SK-N-SH (cell line): Measurements from ENCODE around the gene DOCK8. TPM values are rescaled to one million over a fixed set of nuclear protein-coding genes. Genes with fewer than 3 reads are reported as not detected.

Experiments used
- CTCF ChIA-PET: fragments of 300-600, 350-600 bp; formaldehyde crosslinking; extraction: SDS; loops from one replicate; lab custom pipeline; 2021; lab: Yijun Ruan, JAX
- POLR2A ChIA-PET: fragments of 350-600 bp; sonication (Branson Sonifier 250); formaldehyde crosslinking; extraction: SDS; loops from one replicate; lab custom pipeline; 2020; ENCODE audit warnings: antibody characterized with exemption, inconsistent platforms; lab: Yijun Ruan, JAX
- DNase-seq: peaks from one replicate; pipeline ENCODE4 v3.0.0; 2012
- H2AFZ ChIP-seq: fragments of 200-600 bp; sonication (generic); 2 replicates; pipeline ENCODE4 v1.8.1; 2016; ENCODE audit warnings: antibody characterized with exemption, mild to moderate bottlenecking, low read depth
- H3F3A ChIP-seq: fragments of 200-600 bp; sonication (generic); replicated peaks from 2 replicates; pipeline ENCODE3; 2016; ENCODE audit warnings: antibody characterized with exemption, mild to moderate bottlenecking; ENCODE audit not compliant: insufficient read depth
- H3K27ac ChIP-seq, 2 experiments: fragments of 200-500 bp in 1 of 2; fragments of 200-600 bp in 1 of 2; sonication (Bioruptor generic) in 1 of 2; sonication (generic), shearing (Covaris generic) in 1 of 2; 2 replicates each; pipeline versions ENCODE4 v1.5.1 to v1.6.1; 2014 to 2016; ENCODE audit warnings: low read depth in 2 of 2, inconsistent platforms in 1 of 2, low read length in 1 of 2, mild to moderate bottlenecking in 1 of 2, mixed read lengths in 1 of 2
- H3K27me3 ChIP-seq: fragments of 200-600 bp; sonication (generic), shearing (Covaris generic); 2 replicates; pipeline ENCODE4 v1.6.1; 2016; ENCODE audit warnings: mixed run types; ENCODE audit not compliant: insufficient read depth
- H3K36me3 ChIP-seq, 2 experiments: fragments of 200-500 bp in 1 of 2; fragments of 200-600 bp in 1 of 2; sonication (Bioruptor generic) in 1 of 2; sonication (generic) in 1 of 2; replicated peaks in 1 of 2; 2 replicates each; pipeline versions ENCODE3 to v1.5.1; 2014 to 2016; ENCODE audit warnings: low read length in 1 of 2, mild to moderate bottlenecking in 1 of 2; ENCODE audit not compliant: insufficient read depth in 2 of 2, control insufficient read depth in 1 of 2
- H3K4me1 ChIP-seq, 2 experiments: fragments of 200-500 bp in 1 of 2; fragments of 200-600 bp in 1 of 2; sonication (Bioruptor generic) in 1 of 2; sonication (generic), shearing (Covaris generic) in 1 of 2; 2 replicates each; pipeline versions ENCODE4 v1.5.1 to v1.6.1; 2014 to 2016; ENCODE audit warnings: low read depth in 1 of 2, low read length in 1 of 2, mixed run types in 1 of 2; ENCODE audit not compliant: insufficient read depth in 2 of 2, control insufficient read depth in 1 of 2
- H3K4me2 ChIP-seq: fragments of 200-600 bp; sonication (generic), shearing (Covaris generic); 2 replicates; pipeline ENCODE4 v1.6.1; 2017; ENCODE audit warnings: mixed run types
- H3K4me3 ChIP-seq, 2 experiments: fragments of 200-500 bp in 1 of 2; fragments of 200-600 bp in 1 of 2; sonication (Bioruptor generic) in 1 of 2; sonication (generic), shearing (Covaris generic) in 1 of 2; 2 replicates each; pipeline versions ENCODE4 v1.5.1 to v1.8.1; 2014 to 2016; ENCODE audit warnings: low read depth in 2 of 2, inconsistent platforms in 1 of 2, low read length in 1 of 2, mild to moderate bottlenecking in 1 of 2, mixed read lengths in 1 of 2, moderate library complexity in 1 of 2
- H3K79me2 ChIP-seq: fragments of 200-600 bp; sonication (generic); 2 replicates; pipeline ENCODE4 v1.8.1; 2017; ENCODE audit warnings: mild to moderate bottlenecking; ENCODE audit not compliant: insufficient read depth
- H3K9ac ChIP-seq: fragments of 200-600 bp; sonication (generic); 2 replicates; pipeline ENCODE4 v1.6.1; 2017; ENCODE audit warnings: mixed run types
- H3K9me2 ChIP-seq: fragments of 200-600 bp; sonication (generic); 2 replicates; pipeline ENCODE4 v1.6.1; 2017; ENCODE audit warnings: mixed run types
- H3K9me3 ChIP-seq: fragments of 200-600 bp; sonication (generic); 2 replicates; pipeline ENCODE4 v1.6.1; 2017; ENCODE audit warnings: mixed run types, mild to moderate bottlenecking, moderate library complexity
- H4K20me1 ChIP-seq: fragments of 200-600 bp; sonication (generic); 2 replicates; pipeline ENCODE4 v1.6.1; 2017; ENCODE audit warnings: mild to moderate bottlenecking, mixed run types; ENCODE audit not compliant: insufficient read depth
- CHD2 ChIP-seq: fragments of 150-350 bp; IDR thresholded peaks from 2 replicates; pipeline ENCODE4 v1.6.1; 2018; ENCODE audit warnings: low read length; ENCODE audit not compliant: partially characterized antibody
- ELF1 ChIP-seq: IDR thresholded peaks from 2 replicates; pipeline ENCODE4 v1.4.0; 2012
- EZH2phosphoT487 ChIP-seq: fragments of 200-600 bp; sonication (generic); IDR thresholded peaks from 2 replicates; pipeline ENCODE4 v1.6.1; 2017; ENCODE audit warnings: low read depth, mixed run types, mild to moderate bottlenecking, antibody characterized with exemption, moderate library complexity, borderline replicate concordance
- FOXJ3 ChIP-seq: sonication (generic); formaldehyde crosslinking; IDR thresholded peaks from 2 replicates; pipeline ENCODE4 v1.5.1; 2020; ENCODE audit warnings: mild to moderate bottlenecking, missing genetic modification reagents
- FOXM1 ChIP-seq: IDR thresholded peaks from 2 replicates; pipeline ENCODE4 v1.4.0; 2012; ENCODE audit warnings: low read depth, mild to moderate bottlenecking
- GATA2 ChIP-seq: sonication (generic); formaldehyde crosslinking; IDR thresholded peaks from 2 replicates; pipeline ENCODE4 v1.5.0; 2020; ENCODE audit warnings: mild to moderate bottlenecking, missing genetic modification reagents
- MEF2A ChIP-seq: IDR thresholded peaks from 2 replicates; pipeline ENCODE4 v1.4.0; 2012; ENCODE audit warnings: low read depth, borderline replicate concordance
- MXI1 ChIP-seq: IDR thresholded peaks from 2 replicates; pipeline ENCODE4 v1.6.1; 2012; ENCODE audit warnings: mild to moderate bottlenecking, low read depth, low read length, improper control_type of control experiment
- NFIC ChIP-seq: IDR thresholded peaks from 2 replicates; pipeline ENCODE4 v1.4.0; 2012; ENCODE audit warnings: borderline replicate concordance
- RCOR1 ChIP-seq: fragments of 150-350 bp; IDR thresholded peaks from 2 replicates; pipeline ENCODE4 v1.6.1; 2017; ENCODE audit warnings: antibody characterized with exemption, low read length
- RFX5 ChIP-seq: IDR thresholded peaks from 2 replicates; pipeline ENCODE4 v1.6.1; 2012; ENCODE audit warnings: mild to moderate bottlenecking, improper control_type of control experiment, low read length
- RXRA ChIP-seq: IDR thresholded peaks from 2 replicates; pipeline ENCODE4 v1.4.0; 2012; ENCODE audit warnings: low read depth, mild to moderate bottlenecking, borderline replicate concordance
- SIN3A ChIP-seq: IDR thresholded peaks from 2 replicates; pipeline ENCODE4 v1.6.1; 2012; ENCODE audit warnings: low read depth, mild to moderate bottlenecking, low read length, moderate library complexity, borderline replicate concordance
- SMC3 ChIP-seq: IDR thresholded peaks from 2 replicates; pipeline ENCODE4 v1.6.1; 2012; ENCODE audit warnings: low read depth, low read length, improper control_type of control experiment
- TAF1 ChIP-seq: IDR thresholded peaks from 2 replicates; pipeline ENCODE4 v1.6.1; 2012; ENCODE audit warnings: low read depth, mild to moderate bottlenecking, low read length, moderate library complexity, borderline replicate concordance
- TCF12 ChIP-seq: IDR thresholded peaks from 2 replicates; pipeline ENCODE4 v1.4.0; 2012
- WGBS: methylation state at CpG from one replicate; pipeline ENCODE4 v1.1.6; 2017; ENCODE audit warnings: low lambda C conversion rate; 5-methylcytosine and 5-hydroxymethylcytosine counted together
- polyA plus RNA-seq, 3 experiments: library from polyadenylated mRNA; depleted of rRNA; stranded (reverse); fragments of >200 nt; gene quantifications; 2 replicates each; pipeline ENCODE4 v1.2.3, GENCODE V29; 2012
- TF ChIP-seq, protein P1 (sequence below): IDR thresholded peaks from 2 replicates; pipeline ENCODE4 v1.4.0; 2012; ENCODE audit warnings: low read depth, borderline replicate concordance
- TF ChIP-seq, protein P2 (sequence below): fragments of 150-350 bp; IDR thresholded peaks from 2 replicates; pipeline ENCODE4 v1.6.1; 2017; ENCODE audit warnings: antibody characterized with exemption, low read length, low read depth, borderline replicate concordance
- TF ChIP-seq, protein P3 (sequence below): IDR thresholded peaks from 2 replicates; pipeline ENCODE4 v1.6.1; 2012; ENCODE audit warnings: mild to moderate bottlenecking, low read depth, low read length, moderate library complexity

The DOCK8 gene
- polyA plus RNA-seq, 1 of the 3 experiments (the other 2 are of a cell fraction), result not detected

DNA sequence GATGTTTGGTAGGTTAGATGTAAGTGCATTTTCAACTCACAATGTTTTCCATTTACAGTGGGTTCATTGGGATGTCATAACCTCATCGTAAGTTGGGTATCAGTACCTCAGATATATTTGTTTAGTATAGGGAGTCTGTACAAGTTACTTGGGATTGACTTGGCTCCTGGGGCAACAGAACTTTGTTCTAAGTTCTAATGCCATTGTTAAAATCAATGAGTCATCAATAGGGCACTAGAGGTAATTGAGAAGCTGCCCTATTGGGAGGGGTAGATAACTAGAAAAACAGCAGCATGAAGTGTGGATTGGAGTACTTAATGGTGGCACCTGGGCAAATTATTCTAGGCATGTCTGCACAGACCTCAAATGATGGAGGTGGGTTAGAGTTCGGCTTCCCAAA, 272.8 kb downstream of the DOCK8 start:
- ChIA-PET POLR2A (no interaction called here), CTCF (no interaction called here)
- Histone ChIP-seq H3K27ac (no peak overlapping the region), H3K36me3 (no peaks in the 10 kb centered on the region), H4K20me1 (no peaks in the 10 kb centered on the region), H3K27me3 (no peaks in the 10 kb centered on the region; the same call in 1 of the 2 replicates), H2AFZ (no peak overlapping the region), H3K9me3 (no peaks in the 10 kb centered on the region), H3K4me1 (no peaks in the 10 kb centered on the region), H3F3A (no peaks in the 10 kb centered on the region), H3K9ac (no peak overlapping the region), H3K79me2 (no peaks in the 10 kb centered on the region), H3K4me3 (no peak overlapping the region), H3K9me2 (no peaks in the 10 kb centered on the region), H3K4me2 (no peak overlapping the region)
- no peak for DNase-seq
- TF ChIP-seq MEF2A, result no peak
- TF ChIP-seq, protein P1, sequence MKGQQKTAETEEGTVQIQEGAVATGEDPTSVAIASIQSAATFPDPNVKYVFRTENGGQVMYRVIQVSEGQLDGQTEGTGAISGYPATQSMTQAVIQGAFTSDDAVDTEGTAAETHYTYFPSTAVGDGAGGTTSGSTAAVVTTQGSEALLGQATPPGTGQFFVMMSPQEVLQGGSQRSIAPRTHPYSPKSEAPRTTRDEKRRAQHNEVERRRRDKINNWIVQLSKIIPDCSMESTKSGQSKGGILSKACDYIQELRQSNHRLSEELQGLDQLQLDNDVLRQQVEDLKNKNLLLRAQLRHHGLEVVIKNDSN, result no peak
- 17% methylated on average over 2 of the region's 2 CpGs for WGBS

DNA sequence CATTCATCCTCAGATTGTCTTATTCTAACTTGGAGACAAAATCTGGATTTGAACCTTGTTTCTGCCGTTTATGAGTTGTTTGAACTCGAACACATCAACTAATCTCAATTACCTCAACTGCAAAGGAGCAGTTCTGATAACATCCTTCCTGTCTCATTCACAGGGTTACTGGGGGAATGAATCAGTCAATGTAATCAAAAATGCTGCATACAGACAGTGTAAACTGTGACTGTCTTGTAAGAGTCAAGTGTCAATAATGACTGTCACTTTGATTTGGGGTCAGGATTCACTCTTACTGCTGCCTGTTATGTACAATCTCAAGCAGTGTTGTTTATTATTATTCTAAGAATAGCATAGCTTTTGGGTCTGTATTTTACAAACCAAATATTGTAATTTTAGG, 273.8 kb downstream of the DOCK8 start:
- ChIA-PET POLR2A (no interaction called here), CTCF (no interaction called here)
- Histone ChIP-seq H3K9me2 (no peaks in the 10 kb centered on the region), H3K4me3 (no peak overlapping the region), H3K4me1 (no peaks in the 10 kb centered on the region), H2AFZ (no peak overlapping the region), H3K79me2 (no peaks in the 10 kb centered on the region), H3K27me3 (peaks cover 9% of the 10 kb centered on the region; the same call in 1 of the 2 replicates), H3K36me3 (no peaks in the 10 kb centered on the region), H4K20me1 (no peaks in the 10 kb centered on the region), H3K9me3 (no peaks in the 10 kb centered on the region), H3K9ac (no peak overlapping the region), H3K27ac (no peak overlapping the region), H3K4me2 (no peak overlapping the region), H3F3A (no peaks in the 10 kb centered on the region)
- DNase-seq, result no peak
- TF ChIP-seq RXRA, result no peak
- TF ChIP-seq MEF2A, result no peak
- TF ChIP-seq CHD2, result no peak
- TF ChIP-seq, protein P1, result no peak
- no peak for TF ChIP-seq FOXM1
- TF ChIP-seq TAF1, result no peak
- TF ChIP-seq SMC3, result no peak
- TF ChIP-seq ELF1, result no peak
- no peak for TF ChIP-seq FOXJ3
- TF ChIP-seq NFIC, result no peak
- no peak for TF ChIP-seq MXI1
- no peak for TF ChIP-seq RCOR1
- TF ChIP-seq, protein P2, sequence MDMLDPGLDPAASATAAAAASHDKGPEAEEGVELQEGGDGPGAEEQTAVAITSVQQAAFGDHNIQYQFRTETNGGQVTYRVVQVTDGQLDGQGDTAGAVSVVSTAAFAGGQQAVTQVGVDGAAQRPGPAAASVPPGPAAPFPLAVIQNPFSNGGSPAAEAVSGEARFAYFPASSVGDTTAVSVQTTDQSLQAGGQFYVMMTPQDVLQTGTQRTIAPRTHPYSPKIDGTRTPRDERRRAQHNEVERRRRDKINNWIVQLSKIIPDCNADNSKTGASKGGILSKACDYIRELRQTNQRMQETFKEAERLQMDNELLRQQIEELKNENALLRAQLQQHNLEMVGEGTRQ, result no peak
- no peak for TF ChIP-seq SIN3A
- no peak for TF ChIP-seq GATA2 (CRISPR knock-in tag)
- TF ChIP-seq, protein P3, sequence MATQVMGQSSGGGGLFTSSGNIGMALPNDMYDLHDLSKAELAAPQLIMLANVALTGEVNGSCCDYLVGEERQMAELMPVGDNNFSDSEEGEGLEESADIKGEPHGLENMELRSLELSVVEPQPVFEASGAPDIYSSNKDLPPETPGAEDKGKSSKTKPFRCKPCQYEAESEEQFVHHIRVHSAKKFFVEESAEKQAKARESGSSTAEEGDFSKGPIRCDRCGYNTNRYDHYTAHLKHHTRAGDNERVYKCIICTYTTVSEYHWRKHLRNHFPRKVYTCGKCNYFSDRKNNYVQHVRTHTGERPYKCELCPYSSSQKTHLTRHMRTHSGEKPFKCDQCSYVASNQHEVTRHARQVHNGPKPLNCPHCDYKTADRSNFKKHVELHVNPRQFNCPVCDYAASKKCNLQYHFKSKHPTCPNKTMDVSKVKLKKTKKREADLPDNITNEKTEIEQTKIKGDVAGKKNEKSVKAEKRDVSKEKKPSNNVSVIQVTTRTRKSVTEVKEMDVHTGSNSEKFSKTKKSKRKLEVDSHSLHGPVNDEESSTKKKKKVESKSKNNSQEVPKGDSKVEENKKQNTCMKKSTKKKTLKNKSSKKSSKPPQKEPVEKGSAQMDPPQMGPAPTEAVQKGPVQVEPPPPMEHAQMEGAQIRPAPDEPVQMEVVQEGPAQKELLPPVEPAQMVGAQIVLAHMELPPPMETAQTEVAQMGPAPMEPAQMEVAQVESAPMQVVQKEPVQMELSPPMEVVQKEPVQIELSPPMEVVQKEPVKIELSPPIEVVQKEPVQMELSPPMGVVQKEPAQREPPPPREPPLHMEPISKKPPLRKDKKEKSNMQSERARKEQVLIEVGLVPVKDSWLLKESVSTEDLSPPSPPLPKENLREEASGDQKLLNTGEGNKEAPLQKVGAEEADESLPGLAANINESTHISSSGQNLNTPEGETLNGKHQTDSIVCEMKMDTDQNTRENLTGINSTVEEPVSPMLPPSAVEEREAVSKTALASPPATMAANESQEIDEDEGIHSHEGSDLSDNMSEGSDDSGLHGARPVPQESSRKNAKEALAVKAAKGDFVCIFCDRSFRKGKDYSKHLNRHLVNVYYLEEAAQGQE, result no peak
- no peak for TF ChIP-seq RFX5
- TF ChIP-seq EZH2phosphoT487, result no peak
- TF ChIP-seq TCF12, result no peak
- WGBS, result 0% methylated on average over 2 of the region's 2 CpGs
